OCI-LY7 (cell line): Measurements from ENCODE around the gene IL26.

Source experiments
- CTCF ChIP-seq: fragments of 200-600 bp; sonication (generic); conservative IDR thresholded peaks from 2 replicates; pipeline ENCODE4 v1.5.1; 2014; ENCODE audit warnings: mild to moderate bottlenecking, antibody characterized with exemption, low read length, moderate library complexity, mixed read lengths
- EZH2phosphoT487 ChIP-seq: fragments of 200-600 bp; sonication (generic); IDR thresholded peaks from 2 replicates; pipeline ENCODE4 v1.6.1; 2018; ENCODE audit warnings: low read depth, borderline replicate concordance, mild to moderate bottlenecking, mixed run types, antibody characterized with exemption, low read length, moderate library complexity, mixed read lengths

- no peak for TF ChIP-seq CTCF
- no peak for TF ChIP-seq EZH2phosphoT487
Observed at GRCh38 chr12:68250454-68250853, 24.8 kb upstream of the IL26 start.
